Central memory CD4-positive, alpha-beta T cell (primary cell): Measurements from ENCODE around the gene SLC13A2.

ENCODE experiments used
- DNase-seq: peaks from one replicate; pipeline ENCODE4 v3.0.0; 2022

The SLC13A2 gene

GRCh38 chr17:28540231-28540630 is 66.8 kb downstream of the SLC13A2 start:
- no peak for DNase-seq

GRCh38 chr17:28541439-28541838 is 68.0 kb downstream of the SLC13A2 start:
- no peak for DNase-seq

GRCh38 chr17:28544402-28545140 is 71.1 kb downstream of the SLC13A2 start:
- no peak for DNase-seq

GRCh38 chr17:28545141-28545503 is 71.7 kb downstream of the SLC13A2 start:
- no peak for DNase-seq

GRCh38 chr17:28545787-28546415 is 72.5 kb downstream of the SLC13A2 start:
- DNase-seq, result no peak

GRCh38 chr17:28547096-28547622 is 73.7 kb downstream of the SLC13A2 start:
- DNase-seq, result no peak
